Mesodermal cell (in vitro differentiated cells): ENCODE measurements around the gene GRN.
A peak's percentile ranks its signal among the peaks of the same experiment; 100 is the strongest.

Experiments used
- H3K27ac ChIP-seq: 2 replicates; pipeline ENCODE4 v1.7.0; 2013; ENCODE audit warnings: mild to moderate bottlenecking, low read depth, low read length, moderate library complexity; ENCODE audit not compliant: severe bottlenecking
- H3K36me3 ChIP-seq: 2 replicates; pipeline ENCODE4 v1.7.1; 2013; ENCODE audit warnings: mild to moderate bottlenecking, low read length, moderate library complexity; ENCODE audit not compliant: control insufficient read depth, insufficient read depth
- H3K4me1 ChIP-seq: one replicate; pipeline ENCODE4 v1.7.1; 2013; ENCODE audit warnings: mild to moderate bottlenecking, low read length; ENCODE audit not compliant: insufficient read depth, control insufficient read depth, poor library complexity, severe bottlenecking
- H3K4me3 ChIP-seq: 2 replicates; pipeline ENCODE4 v1.7.0; 2013; ENCODE audit warnings: low read length, control low read depth, mild to moderate bottlenecking; ENCODE audit not compliant: insufficient read depth, poor library complexity, severe bottlenecking; ENCODE audit errors: extremely low read depth
- H3K9me3 ChIP-seq: 2 replicates; pipeline ENCODE4 v1.7.1; 2013; ENCODE audit warnings: mild to moderate bottlenecking, low read length, moderate library complexity; ENCODE audit not compliant: control insufficient read depth
- WGBS, 2 experiments: methylation state at CpG; one replicate each; pipeline ENCODE4 v1.1.5; 2013; ENCODE audit warnings: missing lambda C conversion rate in 2 of 2; ENCODE audit not compliant: insufficient coverage in 2 of 2; 5-methylcytosine and 5-hydroxymethylcytosine counted together

Gene GRN

GRCh38 chr17:44376779-44377178 is 31.7 kb downstream of the GRN start:
- Histone ChIP-seq H3K36me3 (no peaks in the 10 kb centered on the region), H3K9me3 (no peaks in the 10 kb centered on the region), H3K4me3 (no peak overlapping the region), H3K27ac (no peak overlapping the region), H3K4me1 (no peaks in the 10 kb centered on the region)
- WGBS, 2 experiments: 94 to 100% methylated on average over 6 to 12 of the region's 12 CpGs

GRCh38 chr17:44378171-44378705 is 33.1 kb downstream of the GRN start:
- no peaks in the 10 kb centered on the region for H3K36me3 ChIP-seq
- 89 to 92% methylated on average over 3 to 14 of the region's 14 CpGs for WGBS, 2 experiments
- no peaks in the 10 kb centered on the region for H3K9me3 ChIP-seq

GRCh38 chr17:44379887-44380286 is 34.8 kb downstream of the GRN start:
- Histone ChIP-seq H3K27ac (no peak overlapping the region), H3K4me3 (no peak overlapping the region), H3K9me3 (no peaks in the 10 kb centered on the region), H3K4me1 (no peaks in the 10 kb centered on the region), H3K36me3 (no peaks in the 10 kb centered on the region)
- WGBS, 2 experiments: 89 to 94% methylated on average over 7 to 10 of the region's 10 CpGs

More at GRCh38 chr17:44378171-44378705, 33.1 kb downstream of the GRN start:
- H3K4me1 ChIP-seq: no peaks in the 10 kb centered on the region
- no peak overlapping the region for H3K4me3 ChIP-seq
- no peak overlapping the region for H3K27ac ChIP-seq

- no peaks in the 10 kb centered on the region for H3K36me3 ChIP-seq
- H3K4me1 ChIP-seq: no peaks in the 10 kb centered on the region
- no peak overlapping the region for H3K4me3 ChIP-seq
- H3K9me3 ChIP-seq: no peaks in the 10 kb centered on the region
- 83 to 94% methylated on average over 9 of the region's 9 CpGs for WGBS, 2 experiments
- no peak overlapping the region for H3K27ac ChIP-seq
These were observed 35.7 kb downstream of the GRN start for GRCh38 chr17:44380767-44381166.

GRCh38 chr17:44381810-44382305 is 36.8 kb downstream of the GRN start:
- WGBS, 2 experiments: 86 to 92% methylated on average over 4 of the region's 4 CpGs
- no peaks in the 10 kb centered on the region for H3K9me3 ChIP-seq
- no peak overlapping the region for H3K27ac ChIP-seq
- no peaks in the 10 kb centered on the region for H3K36me3 ChIP-seq
- H3K4me1 ChIP-seq: no peaks in the 10 kb centered on the region
- no peak overlapping the region for H3K4me3 ChIP-seq

GRCh38 chr17:44382917-44383316 is 37.8 kb downstream of the GRN start:
- Histone ChIP-seq H3K4me1 (no peaks in the 10 kb centered on the region), H3K9me3 (no peaks in the 10 kb centered on the region), H3K27ac (no peak overlapping the region), H3K4me3 (no peak overlapping the region), H3K36me3 (no peaks in the 10 kb centered on the region)
- WGBS, 2 experiments: 91 to 97% methylated on average over 4 to 6 of the region's 6 CpGs

GRCh38 chr17:44383363-44383762 is 38.3 kb downstream of the GRN start:
- Histone ChIP-seq H3K4me3 (no peak overlapping the region), H3K9me3 (no peaks in the 10 kb centered on the region), H3K27ac (no peak overlapping the region), H3K4me1 (no peaks in the 10 kb centered on the region), H3K36me3 (no peaks in the 10 kb centered on the region)
- WGBS, 2 experiments: 95 to 98% methylated on average over 15 of the region's 15 CpGs

GRCh38 chr17:44383861-44384260 is 38.8 kb downstream of the GRN start:
- 91 to 97% methylated on average over 6 to 8 of the region's 16 CpGs for WGBS, 2 experiments
- Histone ChIP-seq H3K27ac (no peak overlapping the region), H3K36me3 (no peaks in the 10 kb centered on the region), H3K9me3 (no peaks in the 10 kb centered on the region), H3K4me1 (no peaks in the 10 kb centered on the region), H3K4me3 (no peak overlapping the region)

GRCh38 chr17:44384281-44384822 is 39.2 kb downstream of the GRN start:
- Histone ChIP-seq H3K4me1 (no peaks in the 10 kb centered on the region), H3K27ac (no peak overlapping the region), H3K4me3 (peak overlapping the region; percentile 39), H3K36me3 (no peaks in the 10 kb centered on the region), H3K9me3 (no peaks in the 10 kb centered on the region)
- 43 to 49% methylated on average over 17 to 24 of the region's 29 CpGs for WGBS, 2 experiments

- Histone ChIP-seq H3K4me3 (peak overlapping the region; percentile 39), H3K36me3 (no peaks in the 10 kb centered on the region), H3K27ac (no peak overlapping the region), H3K4me1 (no peaks in the 10 kb centered on the region), H3K9me3 (no peaks in the 10 kb centered on the region)
- WGBS, 2 experiments: 5 to 6% methylated on average over 23 to 26 of the region's 26 CpGs
These were observed 39.8 kb downstream of the GRN start for GRCh38 chr17:44384823-44385286.
